RWPE2 (cell line): Measurements from ENCODE around the gene GDF15.
A peak's percentile ranks its signal among the peaks of the same experiment; 100 is the strongest.

Source experiments
- ATAC-seq: fragments of 200-7000 bp; cut with Tn5 transposase; 3 replicates; pipeline ENCODE4 v1.9.1; 2021; ENCODE audit warnings: low read depth
- DNase-seq: peaks from one replicate; pipeline ENCODE4 v3.0.0-alpha.2; 2020; ENCODE audit warnings: low spot score
- H3K27ac ChIP-seq: fragments of 450-650 bp; 2 replicates; pipeline ENCODE4 v1.5.1; 2017; ENCODE audit warnings: mild to moderate bottlenecking; ENCODE audit not compliant: poor library complexity, severe bottlenecking
- H3K27me3 ChIP-seq: fragments of 250-450 bp; sonication (Bioruptor Pico); 2 replicates; pipeline ENCODE4 v1.5.1; 2021; ENCODE audit warnings: mild to moderate bottlenecking, moderate library complexity; ENCODE audit not compliant: insufficient read depth, poor library complexity, severe bottlenecking
- H3K36me3 ChIP-seq: fragments of 250-450 bp; sonication (Bioruptor Pico); 2 replicates; pipeline ENCODE4 v1.5.1; 2020; ENCODE audit warnings: low read depth, mild to moderate bottlenecking, moderate library complexity
- H3K4me1 ChIP-seq: fragments of 250-450 bp; sonication (Bioruptor Pico); 2 replicates; pipeline ENCODE4 v1.5.1; 2021; ENCODE audit warnings: mild to moderate bottlenecking, moderate library complexity; ENCODE audit not compliant: insufficient read depth, poor library complexity, severe bottlenecking
- H3K4me3 ChIP-seq: fragments of 250-450 bp; sonication (Bioruptor Pico); 2 replicates; pipeline ENCODE4 v1.5.1; 2021; ENCODE audit warnings: mild to moderate bottlenecking, moderate library complexity; ENCODE audit not compliant: severe bottlenecking
- H3K9me3 ChIP-seq: fragments of 250-450 bp; sonication (Bioruptor Pico); 2 replicates; pipeline ENCODE4 v1.5.1; 2021; ENCODE audit warnings: mild to moderate bottlenecking, moderate library complexity; ENCODE audit not compliant: severe bottlenecking
- TF ChIP-seq, protein P1 (sequence below): fragments of 450-650 bp; IDR thresholded peaks from one replicate; pipeline ENCODE4 v1.5.1; 2017; ENCODE audit warnings: mild to moderate bottlenecking, moderate library complexity; ENCODE audit not compliant: poor library complexity, severe bottlenecking

Gene GDF15

DNA sequence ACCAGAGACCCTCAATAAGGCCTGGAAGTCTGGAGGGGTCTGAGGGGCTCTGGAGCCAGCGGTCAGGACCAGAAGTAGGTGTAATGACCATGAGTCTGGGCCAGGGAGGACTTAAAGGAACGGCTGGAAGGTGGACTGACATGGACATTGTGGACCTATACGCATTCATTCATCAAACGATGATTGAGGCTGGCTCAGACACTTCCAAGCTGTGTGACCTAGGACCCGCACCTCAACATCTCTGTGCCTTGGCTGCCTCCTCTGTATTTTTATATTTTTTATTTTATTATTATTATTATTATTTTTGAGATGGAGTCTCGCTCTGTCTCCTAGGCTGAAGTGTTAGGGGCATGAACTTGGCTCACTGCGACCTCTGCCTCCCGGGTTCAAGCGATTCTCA, 20.8 kb downstream of the GDF15 start:
- Histone ChIP-seq H3K4me3 (no peak overlapping the region), H3K27me3 (no peaks in the 10 kb centered on the region), H3K27ac (no peak overlapping the region), H3K9me3 (no peaks in the 10 kb centered on the region), H3K4me1 (no peaks in the 10 kb centered on the region), H3K36me3 (no peaks in the 10 kb centered on the region)
- no peak for ATAC-seq
- TF ChIP-seq, protein P1, sequence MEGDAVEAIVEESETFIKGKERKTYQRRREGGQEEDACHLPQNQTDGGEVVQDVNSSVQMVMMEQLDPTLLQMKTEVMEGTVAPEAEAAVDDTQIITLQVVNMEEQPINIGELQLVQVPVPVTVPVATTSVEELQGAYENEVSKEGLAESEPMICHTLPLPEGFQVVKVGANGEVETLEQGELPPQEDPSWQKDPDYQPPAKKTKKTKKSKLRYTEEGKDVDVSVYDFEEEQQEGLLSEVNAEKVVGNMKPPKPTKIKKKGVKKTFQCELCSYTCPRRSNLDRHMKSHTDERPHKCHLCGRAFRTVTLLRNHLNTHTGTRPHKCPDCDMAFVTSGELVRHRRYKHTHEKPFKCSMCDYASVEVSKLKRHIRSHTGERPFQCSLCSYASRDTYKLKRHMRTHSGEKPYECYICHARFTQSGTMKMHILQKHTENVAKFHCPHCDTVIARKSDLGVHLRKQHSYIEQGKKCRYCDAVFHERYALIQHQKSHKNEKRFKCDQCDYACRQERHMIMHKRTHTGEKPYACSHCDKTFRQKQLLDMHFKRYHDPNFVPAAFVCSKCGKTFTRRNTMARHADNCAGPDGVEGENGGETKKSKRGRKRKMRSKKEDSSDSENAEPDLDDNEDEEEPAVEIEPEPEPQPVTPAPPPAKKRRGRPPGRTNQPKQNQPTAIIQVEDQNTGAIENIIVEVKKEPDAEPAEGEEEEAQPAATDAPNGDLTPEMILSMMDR = no peak
- no peak for DNase-seq

DNA sequence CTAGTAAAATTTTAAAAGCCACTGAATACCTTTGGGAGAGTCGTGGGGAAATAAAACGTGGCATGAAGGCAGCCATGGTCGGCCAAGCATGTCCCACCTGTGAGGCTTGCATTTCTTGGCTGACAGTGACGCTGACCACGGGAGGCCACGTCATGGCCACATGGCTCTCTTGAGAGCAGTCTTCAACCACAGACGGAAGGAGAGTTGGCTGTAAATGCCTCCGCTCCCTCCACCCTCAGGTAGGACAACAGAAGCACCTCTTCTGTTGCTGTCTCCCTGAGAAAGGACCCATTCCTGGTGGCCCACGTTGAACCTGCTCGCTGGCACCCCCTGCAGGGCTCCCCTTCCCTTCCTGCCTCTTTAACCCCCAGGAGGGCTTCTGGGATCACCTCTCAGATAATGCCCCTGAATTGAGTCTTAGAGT, 22.1 kb downstream of the GDF15 start:
- Histone ChIP-seq H3K27me3 (no peaks in the 10 kb centered on the region), H3K27ac (no peak overlapping the region), H3K4me1 (no peaks in the 10 kb centered on the region), H3K9me3 (no peaks in the 10 kb centered on the region), H3K36me3 (no peaks in the 10 kb centered on the region), H3K4me3 (no peak overlapping the region)
- DNase-seq (no peak), ATAC-seq (no peak)
- TF ChIP-seq, protein P1 = peak; percentile 21

DNA sequence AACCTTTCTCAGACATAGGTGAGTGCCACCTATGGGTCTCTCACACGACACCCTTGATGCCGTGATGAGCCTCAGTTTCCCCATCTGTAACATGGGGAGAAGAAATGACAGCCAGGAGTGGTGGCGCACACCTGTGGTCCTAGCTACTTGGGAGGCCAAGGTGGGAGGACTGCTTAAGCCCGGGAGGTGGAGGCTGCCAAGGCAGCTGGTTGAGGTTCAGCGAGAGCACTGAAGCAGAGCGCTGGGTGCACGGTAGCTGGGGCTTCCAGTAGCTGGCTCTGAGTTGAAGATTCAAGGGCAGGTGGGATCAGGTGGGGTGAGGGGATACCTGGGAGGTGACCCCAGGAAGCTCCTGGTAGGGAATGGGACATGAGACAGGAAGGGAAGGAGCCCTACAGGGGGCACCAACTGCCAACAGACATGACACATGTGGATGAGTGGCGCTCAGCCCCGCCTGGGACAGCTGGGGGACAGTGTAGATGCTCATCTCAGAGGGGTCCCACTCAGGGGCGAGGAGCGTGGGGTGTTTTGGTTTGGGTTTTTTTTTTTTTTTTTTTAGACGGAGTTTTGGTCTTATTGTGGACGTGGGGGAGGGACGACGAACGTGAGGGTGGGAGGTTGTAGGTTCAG, 26.8 kb downstream of the GDF15 start:
- Histone ChIP-seq H3K27me3 (no peaks in the 10 kb centered on the region), H3K4me1 (peaks cover 3% of the 10 kb centered on the region), H3K9me3 (no peaks in the 10 kb centered on the region), H3K27ac (no peak overlapping the region), H3K36me3 (no peaks in the 10 kb centered on the region), H3K4me3 (no peak overlapping the region)
- ATAC-seq = no peak
- DNase-seq = peak; percentile 54
- TF ChIP-seq, protein P1 = no peak

DNA sequence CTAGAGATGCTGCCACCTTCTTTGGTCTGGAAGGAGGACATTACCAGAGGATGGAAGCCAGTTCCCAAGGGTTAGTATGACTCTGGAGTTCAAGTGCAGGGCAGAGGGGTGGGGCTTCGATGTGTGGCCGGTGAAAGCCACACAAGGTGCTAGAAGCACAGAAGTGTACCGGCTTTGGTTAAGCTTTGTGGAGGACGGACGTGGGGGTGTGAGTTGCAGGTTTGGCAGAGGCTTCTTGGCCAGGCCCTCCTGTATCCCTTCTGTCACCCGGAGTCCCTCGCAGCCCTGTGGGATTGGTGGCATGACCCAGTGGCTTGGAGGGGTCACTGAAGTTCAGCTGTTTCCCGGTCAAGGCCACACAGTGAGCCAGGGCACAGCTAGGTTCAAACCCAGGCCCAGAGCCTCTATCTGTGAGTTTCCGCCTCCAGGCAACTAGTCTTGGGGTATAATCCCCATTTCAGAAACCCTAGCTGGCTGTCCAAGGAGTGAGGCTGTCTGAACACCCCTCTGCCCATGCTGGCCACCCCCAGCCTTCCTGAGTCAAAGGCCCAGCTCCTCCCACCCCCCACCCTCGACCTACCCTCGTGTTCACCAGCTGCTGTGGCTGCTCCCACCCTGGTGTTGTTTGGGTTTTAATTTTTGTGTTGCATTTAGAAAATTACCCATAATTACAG, 28.7 kb downstream of the GDF15 start:
- H3K4me3 ChIP-seq = no peak overlapping the region
- no peaks in the 10 kb centered on the region for H3K27me3 ChIP-seq
- DNase-seq (no peak), ATAC-seq (no peak)
- no peak overlapping the region for H3K27ac ChIP-seq
- H3K36me3 ChIP-seq = no peaks in the 10 kb centered on the region
- peaks cover 3% of the 10 kb centered on the region for H3K4me1 ChIP-seq
- H3K9me3 ChIP-seq = no peaks in the 10 kb centered on the region
- TF ChIP-seq, protein P1 = no peak
